HepG2 (cell line): ENCODE results near the gene ELOVL5. TPM values are rescaled to one million over a fixed set of nuclear protein-coding genes. Genes with fewer than 3 reads are reported as not detected.

Experiments used
- ATF7 ChIP-seq, 2 experiments: fragments of 450-650 bp in 1 of 2; sonication (generic) in 1 of 2; formaldehyde crosslinking in 1 of 2; IDR thresholded peaks; 2 replicates each; pipeline versions ENCODE4 v1.4.0 to v1.6.1; 2016 to 2020; ENCODE audit warnings: antibody characterized with exemption in 1 of 2, mild to moderate bottlenecking in 1 of 2, missing genetic modification reagents in 1 of 2
- ETV6 ChIP-seq: sonication (generic); formaldehyde crosslinking; conservative IDR thresholded peaks from 2 replicates; pipeline ENCODE4 v1.4.0; 2020; ENCODE audit warnings: missing genetic modification reagents
- HMG20A ChIP-seq: IDR thresholded peaks from 2 replicates; pipeline ENCODE4 v1.6.1; 2016; ENCODE audit warnings: borderline replicate concordance
- HNRNPUL1 ChIP-seq: fragments of 200-400 bp; formaldehyde crosslinking; IDR thresholded peaks from 2 replicates; pipeline ENCODE4 v1.6.1; 2017; ENCODE audit warnings: low read depth, mild to moderate bottlenecking, low read length, moderate library complexity
- HOXA3 ChIP-seq: sonication (generic); formaldehyde crosslinking; IDR thresholded peaks from 2 replicates; pipeline ENCODE4 v1.5.0; 2020; ENCODE audit warnings: missing genetic modification reagents
- MAFF ChIP-seq: IDR thresholded peaks from 2 replicates; pipeline ENCODE4 v1.6.1; 2011; ENCODE audit warnings: low read depth, low read length, improper control_type of control experiment
- MED13 ChIP-seq: sonication (generic); formaldehyde crosslinking; IDR thresholded peaks from 2 replicates; pipeline ENCODE4 v1.5.0; 2020; ENCODE audit warnings: missing genetic modification reagents
- NR2F2 ChIP-seq: IDR thresholded peaks from 2 replicates; pipeline ENCODE4 v1.6.1; 2012; ENCODE audit warnings: low read depth, inconsistent platforms, borderline replicate concordance
- PHF5A ChIP-seq: IDR thresholded peaks from one replicate; pipeline ENCODE4 v1.6.1; 2018; ENCODE audit warnings: low read depth, missing genetic modification reagents; ENCODE audit not compliant: unreplicated experiment
- RBAK ChIP-seq: sonication (generic); formaldehyde crosslinking; IDR thresholded peaks from 2 replicates; pipeline ENCODE4 v1.5.1; 2020; ENCODE audit warnings: mild to moderate bottlenecking, missing genetic modification reagents
- SIN3B ChIP-seq: fragments of 150-350 bp; IDR thresholded peaks from 2 replicates; pipeline ENCODE4 v1.6.1; 2014; ENCODE audit warnings: low read length
- SIX1 ChIP-seq: sonication (generic); formaldehyde crosslinking; IDR thresholded peaks from 2 replicates; pipeline ENCODE4 v1.4.0; 2020; ENCODE audit warnings: missing genetic modification reagents, borderline replicate concordance
- SKI ChIP-seq: fragments of 450-650 bp; IDR thresholded peaks from one replicate; pipeline ENCODE4 v1.6.1; 2018; ENCODE audit warnings: mild to moderate bottlenecking; ENCODE audit not compliant: partially characterized antibody
- ZNF232 ChIP-seq: sonication (generic); formaldehyde crosslinking; IDR thresholded peaks from 2 replicates; pipeline ENCODE4 v1.4.0; 2020; ENCODE audit warnings: missing genetic modification reagents, borderline replicate concordance
- ZNF33A ChIP-seq: sonication (generic); formaldehyde crosslinking; IDR thresholded peaks from 2 replicates; pipeline ENCODE4 v1.5.1; 2020; ENCODE audit warnings: missing genetic modification reagents, mild to moderate bottlenecking, moderate library complexity, borderline replicate concordance
- ZNF44 ChIP-seq: sonication (generic); formaldehyde crosslinking; IDR thresholded peaks from 2 replicates; pipeline ENCODE4 v1.5.1; 2020; ENCODE audit warnings: mild to moderate bottlenecking, missing genetic modification reagents
- ZNF546 ChIP-seq: sonication (generic); formaldehyde crosslinking; conservative IDR thresholded peaks from 2 replicates; pipeline ENCODE4 v1.8.1; 2023; ENCODE audit warnings: mild to moderate bottlenecking, missing genetic modification reagents
- polyA plus RNA-seq, 8 experiments: library from polyadenylated mRNA; depleted of rRNA in 3 of 8; stranded (reverse) in 7 of 8; unstranded in 1 of 8; fragments of >200 nt; fragmentation: Illumina TruSeq in 4 of 8; extraction: Trizol in 4 of 8; gene quantifications; 2 replicates each; pipeline versions ENCODE4 v1.2.1 to v1.2.3, GENCODE V29; 2011 to 2016; ENCODE audit warnings: low read depth in 4 of 8, missing spikeins in 1 of 8, mixed read lengths in 1 of 8; ENCODE audit not compliant: insufficient read depth in 1 of 8
- total RNA-seq, 5 experiments: library from RNA; depleted of rRNA; stranded (reverse); fragments of >200 nt; fragmentation: Illumina TruSeq; extraction: Trizol; gene quantifications; 2 replicates each; pipeline ENCODE4 v1.2.3, GENCODE V29; 2016; ENCODE audit warnings: low read depth in 1 of 5
- TF ChIP-seq, protein P1 (sequence below): sonication (generic); formaldehyde crosslinking; IDR thresholded peaks from 2 replicates; pipeline ENCODE4 v1.4.0; 2020; ENCODE audit warnings: missing genetic modification reagents
- TF ChIP-seq, protein P2 (sequence below): sonication (generic); formaldehyde crosslinking; IDR thresholded peaks from 2 replicates; pipeline ENCODE4 v1.5.0; 2020; ENCODE audit warnings: missing genetic modification reagents
- TF ChIP-seq, protein P3 (sequence below): IDR thresholded peaks from 2 replicates; pipeline ENCODE4 v1.6.1; 2016; ENCODE audit warnings: low read depth
- TF ChIP-seq, protein P4 (sequence below): IDR thresholded peaks from 2 replicates; pipeline ENCODE4 v1.6.1; 2016; ENCODE audit warnings: mild to moderate bottlenecking
- TF ChIP-seq, protein P5 (sequence below): sonication (generic); formaldehyde crosslinking; IDR thresholded peaks from 2 replicates; pipeline ENCODE4 v1.4.0; 2020; ENCODE audit warnings: missing genetic modification reagents
- TF ChIP-seq, protein P6 (sequence below): sonication (generic); formaldehyde crosslinking; IDR thresholded peaks from 2 replicates; pipeline ENCODE4 v1.8.0; 2022; ENCODE audit warnings: missing genetic modification reagents, mild to moderate bottlenecking, borderline replicate concordance

Gene ELOVL5
- total and polyA plus RNA-seq, 2 of the 13 experiments (the other 11 are each of a cell fraction or from before 2014, with no cell fraction given) = 50.1 to 72.4 TPM

DNA sequence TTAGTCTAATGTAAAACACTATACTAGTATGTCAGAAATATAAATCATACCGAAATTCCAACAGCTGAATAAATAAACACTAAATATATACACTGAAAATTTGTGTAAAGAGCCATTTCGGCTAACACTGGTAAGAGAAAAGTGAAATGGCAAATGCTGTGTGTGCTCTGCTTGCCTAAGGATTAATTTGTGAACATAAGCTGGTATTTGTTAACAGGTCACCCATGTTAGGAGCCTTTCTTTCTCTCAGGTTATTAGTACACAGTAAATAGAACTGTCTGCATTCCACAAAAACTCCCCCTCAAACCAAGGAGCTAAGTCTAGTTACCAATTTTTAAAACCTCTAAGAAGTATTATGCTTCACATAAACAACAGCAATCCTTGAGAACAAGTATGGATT, 27.0 kb downstream of the ELOVL5 start (continued):
- TF ChIP-seq ZNF33A (CRISPR knock-in tag) = no peak
- no peak for TF ChIP-seq HOXA3 (CRISPR knock-in tag)
- TF ChIP-seq RBAK = no peak
- TF ChIP-seq, protein P1, sequence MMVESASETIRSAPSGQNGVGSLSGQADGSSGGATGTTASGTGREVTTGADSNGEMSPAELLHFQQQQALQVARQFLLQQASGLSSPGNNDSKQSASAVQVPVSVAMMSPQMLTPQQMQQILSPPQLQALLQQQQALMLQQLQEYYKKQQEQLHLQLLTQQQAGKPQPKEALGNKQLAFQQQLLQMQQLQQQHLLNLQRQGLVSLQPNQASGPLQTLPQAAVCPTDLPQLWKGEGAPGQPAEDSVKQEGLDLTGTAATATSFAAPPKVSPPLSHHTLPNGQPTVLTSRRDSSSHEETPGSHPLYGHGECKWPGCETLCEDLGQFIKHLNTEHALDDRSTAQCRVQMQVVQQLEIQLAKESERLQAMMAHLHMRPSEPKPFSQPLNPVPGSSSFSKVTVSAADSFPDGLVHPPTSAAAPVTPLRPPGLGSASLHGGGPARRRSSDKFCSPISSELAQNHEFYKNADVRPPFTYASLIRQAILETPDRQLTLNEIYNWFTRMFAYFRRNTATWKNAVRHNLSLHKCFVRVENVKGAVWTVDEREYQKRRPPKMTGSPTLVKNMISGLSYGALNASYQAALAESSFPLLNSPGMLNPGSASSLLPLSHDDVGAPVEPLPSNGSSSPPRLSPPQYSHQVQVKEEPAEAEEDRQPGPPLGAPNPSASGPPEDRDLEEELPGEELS (CRISPR knock-in tag) = peak; percentile 89
- peak; percentile 49; the same call in 1 of the 2 replicates for TF ChIP-seq SIX1 (CRISPR knock-in tag)
- TF ChIP-seq ZNF44 (CRISPR knock-in tag) = no peak
- TF ChIP-seq MED13 = no peak
- TF ChIP-seq, protein P2, sequence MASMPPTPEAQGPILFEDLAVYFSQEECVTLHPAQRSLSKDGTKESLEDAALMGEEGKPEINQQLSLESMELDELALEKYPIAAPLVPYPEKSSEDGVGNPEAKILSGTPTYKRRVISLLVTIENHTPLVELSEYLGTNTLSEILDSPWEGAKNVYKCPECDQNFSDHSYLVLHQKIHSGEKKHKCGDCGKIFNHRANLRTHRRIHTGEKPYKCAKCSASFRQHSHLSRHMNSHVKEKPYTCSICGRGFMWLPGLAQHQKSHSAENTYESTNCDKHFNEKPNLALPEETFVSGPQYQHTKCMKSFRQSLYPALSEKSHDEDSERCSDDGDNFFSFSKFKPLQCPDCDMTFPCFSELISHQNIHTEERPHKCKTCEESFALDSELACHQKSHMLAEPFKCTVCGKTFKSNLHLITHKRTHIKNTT (CRISPR knock-in tag) = no peak
- TF ChIP-seq PHF5A (CRISPR knock-in tag) = no peak
- TF ChIP-seq, protein P3, sequence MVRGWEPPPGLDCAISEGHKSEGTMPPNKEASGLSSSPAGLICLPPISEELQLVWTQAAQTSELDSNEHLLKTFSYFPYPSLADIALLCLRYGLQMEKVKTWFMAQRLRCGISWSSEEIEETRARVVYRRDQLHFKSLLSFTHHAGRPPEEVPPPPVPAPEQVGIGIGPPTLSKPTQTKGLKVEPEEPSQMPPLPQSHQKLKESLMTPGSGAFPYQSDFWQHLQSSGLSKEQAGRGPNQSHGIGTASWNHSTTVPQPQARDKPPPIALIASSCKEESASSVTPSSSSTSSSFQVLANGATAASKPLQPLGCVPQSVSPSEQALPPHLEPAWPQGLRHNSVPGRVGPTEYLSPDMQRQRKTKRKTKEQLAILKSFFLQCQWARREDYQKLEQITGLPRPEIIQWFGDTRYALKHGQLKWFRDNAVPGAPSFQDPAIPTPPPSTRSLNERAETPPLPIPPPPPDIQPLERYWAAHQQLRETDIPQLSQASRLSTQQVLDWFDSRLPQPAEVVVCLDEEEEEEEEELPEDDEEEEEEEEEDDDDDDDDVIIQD = 0 out of 2 replicates have a peak, but pooled peaks have one; percentile 23
- TF ChIP-seq, protein P4, sequence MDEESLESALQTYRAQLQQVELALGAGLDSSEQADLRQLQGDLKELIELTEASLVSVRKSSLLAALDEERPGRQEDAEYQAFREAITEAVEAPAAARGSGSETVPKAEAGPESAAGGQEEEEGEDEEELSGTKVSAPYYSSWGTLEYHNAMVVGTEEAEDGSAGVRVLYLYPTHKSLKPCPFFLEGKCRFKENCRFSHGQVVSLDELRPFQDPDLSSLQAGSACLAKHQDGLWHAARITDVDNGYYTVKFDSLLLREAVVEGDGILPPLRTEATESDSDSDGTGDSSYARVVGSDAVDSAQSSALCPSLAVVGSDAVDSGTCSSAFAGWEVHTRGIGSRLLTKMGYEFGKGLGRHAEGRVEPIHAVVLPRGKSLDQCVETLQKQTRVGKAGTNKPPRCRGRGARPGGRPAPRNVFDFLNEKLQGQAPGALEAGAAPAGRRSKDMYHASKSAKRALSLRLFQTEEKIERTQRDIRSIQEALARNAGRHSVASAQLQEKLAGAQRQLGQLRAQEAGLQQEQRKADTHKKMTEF = no peak
- TF ChIP-seq ATF7 (IDR thresholded peaks at IDR 0.05) = no peak
- no peak for TF ChIP-seq ATF7 (CRISPR knock-in tag; IDR thresholded peaks at IDR 0.05)
- TF ChIP-seq, protein P5, sequence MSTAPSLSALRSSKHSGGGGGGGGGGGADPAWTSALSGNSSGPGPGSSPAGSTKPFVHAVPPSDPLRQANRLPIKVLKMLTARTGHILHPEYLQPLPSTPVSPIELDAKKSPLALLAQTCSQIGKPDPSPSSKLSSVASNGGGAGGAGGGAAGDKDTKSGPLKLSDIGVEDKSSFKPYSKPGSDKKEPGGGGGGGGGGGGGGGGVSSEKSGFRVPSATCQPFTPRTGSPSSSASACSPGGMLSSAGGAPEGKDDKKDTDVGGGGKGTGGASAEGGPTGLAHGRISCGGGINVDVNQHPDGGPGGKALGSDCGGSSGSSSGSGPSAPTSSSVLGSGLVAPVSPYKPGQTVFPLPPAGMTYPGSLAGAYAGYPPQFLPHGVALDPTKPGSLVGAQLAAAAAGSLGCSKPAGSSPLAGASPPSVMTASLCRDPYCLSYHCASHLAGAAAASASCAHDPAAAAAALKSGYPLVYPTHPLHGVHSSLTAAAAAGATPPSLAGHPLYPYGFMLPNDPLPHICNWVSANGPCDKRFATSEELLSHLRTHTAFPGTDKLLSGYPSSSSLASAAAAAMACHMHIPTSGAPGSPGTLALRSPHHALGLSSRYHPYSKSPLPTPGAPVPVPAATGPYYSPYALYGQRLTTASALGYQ (CRISPR knock-in tag) = peak; percentile 72; the same call in 1 of the 2 replicates
- no peak for TF ChIP-seq ZNF546 (CRISPR knock-in tag)
- TF ChIP-seq HNRNPUL1 = no peak
- no peak for TF ChIP-seq SIN3B
- peak; percentile 57 for TF ChIP-seq NR2F2
- TF ChIP-seq, protein P6, sequence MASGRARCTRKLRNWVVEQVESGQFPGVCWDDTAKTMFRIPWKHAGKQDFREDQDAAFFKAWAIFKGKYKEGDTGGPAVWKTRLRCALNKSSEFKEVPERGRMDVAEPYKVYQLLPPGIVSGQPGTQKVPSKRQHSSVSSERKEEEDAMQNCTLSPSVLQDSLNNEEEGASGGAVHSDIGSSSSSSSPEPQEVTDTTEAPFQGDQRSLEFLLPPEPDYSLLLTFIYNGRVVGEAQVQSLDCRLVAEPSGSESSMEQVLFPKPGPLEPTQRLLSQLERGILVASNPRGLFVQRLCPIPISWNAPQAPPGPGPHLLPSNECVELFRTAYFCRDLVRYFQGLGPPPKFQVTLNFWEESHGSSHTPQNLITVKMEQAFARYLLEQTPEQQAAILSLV (CRISPR knock-in tag) = no peak
- TF ChIP-seq ZNF232 (CRISPR knock-in tag) = no peak
- TF ChIP-seq ETV6 (CRISPR knock-in tag) = no peak
- peak; percentile 79 for TF ChIP-seq SKI
- peak; percentile 78; the same call in 1 of the 2 replicates for TF ChIP-seq HMG20A (CRISPR knock-in tag)
- TF ChIP-seq MAFF = no peak
